ENCODE measurements around the gene EIF2AK2. TPM values are rescaled to one million over a fixed set of nuclear protein-coding genes. Genes with fewer than 3 reads are reported as not detected.

EIF2AK2 gene
- total RNA-seq, 4 donors from 2014 or later, result 13.3 to 90.8 (median 45.4) TPM

GRCh38 chr2:37061013-37061711, 95.6 kb downstream of the EIF2AK2 start:
- H3K36me3 ChIP-seq, result no peaks in the 10 kb centered on the region
- TF ChIP-seq CTCF (IDR thresholded peaks at IDR 0.05) (no peak), POLR2A (IDR thresholded peaks at IDR 0.05) (no peak)
- H3K9me3 ChIP-seq, result no peaks in the 10 kb centered on the region
- intact Hi-C loops (cut with DNase I; ENCODE audit: low total_unique reads), result no loop called here
- H3K27ac ChIP-seq, result no peak overlapping the region
- H3K4me3 ChIP-seq, result no peak overlapping the region
- no peak for DNase-seq
- H3K4me1 ChIP-seq, result no peaks in the 10 kb centered on the region
- no peaks in the 10 kb centered on the region for H3K27me3 ChIP-seq

- Histone ChIP-seq H3K27me3 (no peaks in the 10 kb centered on the region), H3K36me3 (no peaks in the 10 kb centered on the region), H3K9me3 (no peaks in the 10 kb centered on the region), H3K4me1 (no peaks in the 10 kb centered on the region), H3K27ac (no peak overlapping the region), H3K4me3 (no peak overlapping the region)
- DNase-seq, result no peak
- no peak for TF ChIP-seq POLR2A (IDR thresholded peaks at IDR 0.05)
- TF ChIP-seq CTCF (IDR thresholded peaks at IDR 0.05), result no peak
- intact Hi-C loops (cut with DNase I; ENCODE audit: low total_unique reads), result no loop called here
These were observed 96.3 kb downstream of the EIF2AK2 start for GRCh38 chr2:37060446-37060845.

GRCh38 chr2:37059841-37060240, 96.9 kb downstream of the EIF2AK2 start:
- no peaks in the 10 kb centered on the region for H3K36me3 ChIP-seq
- H3K4me3 ChIP-seq, result no peak overlapping the region
- no peak overlapping the region for H3K27ac ChIP-seq
- intact Hi-C loops (cut with DNase I; ENCODE audit: low total_unique reads), result no loop called here
- TF ChIP-seq POLR2A (IDR thresholded peaks at IDR 0.05) (no peak), CTCF (IDR thresholded peaks at IDR 0.05) (no peak)
- no peaks in the 10 kb centered on the region for H3K9me3 ChIP-seq
- H3K4me1 ChIP-seq, result no peaks in the 10 kb centered on the region
- no peaks in the 10 kb centered on the region for H3K27me3 ChIP-seq
- DNase-seq, result no peak

GRCh38 chr2:37052600-37053332, 104.0 kb downstream of the EIF2AK2 start:
- Histone ChIP-seq H3K4me1 (no peaks in the 10 kb centered on the region), H3K4me3 (no peak overlapping the region), H3K36me3 (no peaks in the 10 kb centered on the region), H3K9me3 (no peaks in the 10 kb centered on the region), H3K27ac (no peak overlapping the region), H3K27me3 (no peaks in the 10 kb centered on the region)
- TF ChIP-seq CTCF (IDR thresholded peaks at IDR 0.05), result no peak
- no peak for TF ChIP-seq POLR2A (IDR thresholded peaks at IDR 0.05)
- DNase-seq, result no peak
- intact Hi-C loops (cut with DNase I; ENCODE audit: low total_unique reads), result no loop called here

Other genes with a start within 250 kb of the EIF2AK2 start
- gene STRN, start 190.4 kb downstream of the EIF2AK2 start, total RNA-seq, result 10 to 100 TPM; 12.0 to 29.0 (median 20.2) TPM
- gene HEATR5B, start 72.6 kb downstream of the EIF2AK2 start, total RNA-seq, result 10 to 100 TPM; 17.9 to 90.9 (median 40.4) TPM
- gene GPATCH11, start 72.5 kb downstream of the EIF2AK2 start, total RNA-seq, result 10 to 100 TPM in 1 of 4 donors, 1 to 10 TPM in 3; 2.8 to 13.1 (median 5.4) TPM
- gene SULT6B1, start 31.7 kb upstream of the EIF2AK2 start, total RNA-seq, result not detected
- 10 to 100 TPM in 2 of 4 donors, 1 to 10 TPM in 2; 6.2 to 49.4 (median 16.3) TPM for gene CEBPZOS, start 39.5 kb upstream of the EIF2AK2 start, total RNA-seq
- 10 to 100 TPM; 16.5 to 68.6 (median 53.8) TPM for gene CEBPZ, start 74.6 kb upstream of the EIF2AK2 start, total RNA-seq
- gene NDUFAF7, start 74.7 kb upstream of the EIF2AK2 start, total RNA-seq, result 10 to 100 TPM; 11.3 to 35.7 (median 19.3) TPM
- 100 to 1,000 TPM in 1 of 4 donors, 10 to 100 TPM in 3; 53.8 to 128 (median 57.7) TPM for gene PRKD3, start 167.9 kb upstream of the EIF2AK2 start, total RNA-seq
- gene QPCT, start 187.7 kb upstream of the EIF2AK2 start, total RNA-seq, result 10 to 100 TPM in 2 of 4 donors, 1 to 10 TPM in 2; 4.4 to 46.9 (median 8.7) TPM

Data from uterus (tissue), 4 donors.